GM12801 (cell line): ENCODE data around the gene GFRA1.

Experiments
- CTCF ChIP-seq: IDR thresholded peaks from one replicate; pipeline ENCODE4 v1.5.1; 2011; ENCODE audit warnings: control low read depth; ENCODE audit not compliant: insufficient read length; ENCODE audit errors: extremely low read depth

Gene GFRA1

GRCh38 chr10:116112232-116113231 lies 160.5 kb downstream of the GFRA1 start:
- TF ChIP-seq CTCF = no peak

DNA sequence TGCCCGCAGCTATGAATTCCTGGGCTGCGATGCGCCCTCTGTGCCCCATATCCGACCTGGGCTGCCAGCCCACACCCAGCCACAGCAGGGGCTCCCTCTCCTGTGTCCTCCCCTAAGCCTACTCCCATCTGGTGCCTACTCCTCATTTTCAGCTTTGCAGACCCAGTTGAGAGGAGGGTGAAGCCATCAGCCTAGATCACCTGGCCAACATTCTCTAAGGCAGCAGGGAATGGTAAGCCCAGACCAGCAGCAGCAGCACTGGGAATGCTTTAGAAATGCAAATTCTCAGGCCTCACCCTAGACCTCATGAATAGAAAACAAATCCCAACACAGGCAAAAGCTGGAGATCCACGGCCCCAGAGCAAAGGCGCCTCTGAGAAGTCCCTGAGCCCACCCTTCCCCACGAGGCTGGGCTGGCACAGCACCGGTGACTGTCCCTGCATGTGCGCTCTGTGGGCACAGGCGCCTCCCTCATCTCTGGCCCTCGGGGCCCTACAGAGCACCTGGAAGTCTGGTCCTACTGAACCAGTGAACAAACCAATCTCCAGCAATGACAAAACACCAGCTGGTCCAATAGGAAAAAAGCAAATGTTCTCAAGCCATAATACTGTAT lies 161.4 kb downstream of the GFRA1 start:
- TF ChIP-seq CTCF = no peak

- no peak for TF ChIP-seq CTCF
These were observed 162.3 kb downstream of the GFRA1 start for GRCh38 chr10:116110736-116111135.

GRCh38 chr10:116109881-116110280 lies 163.1 kb downstream of the GFRA1 start:
- TF ChIP-seq CTCF = no peak

- TF ChIP-seq CTCF = no peak
These were observed 163.5 kb downstream of the GFRA1 start for GRCh38 chr10:116109481-116109880.

GRCh38 chr10:116108095-116108494 lies 164.9 kb downstream of the GFRA1 start:
- TF ChIP-seq CTCF = no peak

GRCh38 chr10:116106611-116107010 lies 166.4 kb downstream of the GFRA1 start:
- no peak for TF ChIP-seq CTCF
